22Rv1 (cell line): ENCODE results near the gene CFAP20.

Experiments used
- CTCF ChIP-seq: fragments of 450-650 bp; IDR thresholded peaks from 2 replicates; pipeline ENCODE4 v1.5.1; 2017; ENCODE audit warnings: mild to moderate bottlenecking
- ZFX ChIP-seq: fragments of 450-650 bp; IDR thresholded peaks from 2 replicates; pipeline ENCODE4 v1.6.1; 2017; ENCODE audit warnings: antibody characterized with exemption, borderline replicate concordance

GRCh38 chr16:58111302-58111627 lies 17.9 kb downstream of the CFAP20 start:
- TF ChIP-seq CTCF (no peak), ZFX (no peak)
